Nephron progenitor cell (in vitro differentiated cells): ENCODE results near the gene WIPI1.

Experiments used
- DNase-seq: peaks from one replicate; pipeline ENCODE4 v3.0.0; 2021
- H3K27ac Mint-ChIP-seq: 2 replicates; pipeline ENCODE4 v1.8.0; 2021; ENCODE audit warnings: mild to moderate bottlenecking, moderate library complexity, mixed read lengths
- H3K27me3 Mint-ChIP-seq: 2 replicates; pipeline ENCODE4 v1.8.0; 2021; ENCODE audit warnings: mild to moderate bottlenecking, low read depth, mixed read lengths; ENCODE audit not compliant: poor library complexity
- H3K36me3 Mint-ChIP-seq: 2 replicates; pipeline ENCODE4 v1.8.0; 2021; ENCODE audit warnings: low read depth, mixed read lengths
- H3K4me1 Mint-ChIP-seq: 2 replicates; pipeline ENCODE4 v1.8.0; 2021; ENCODE audit warnings: mixed read lengths
- H3K4me3 Mint-ChIP-seq: 2 replicates; pipeline ENCODE4 v1.8.0; 2021; ENCODE audit warnings: mild to moderate bottlenecking, moderate library complexity, mixed read lengths
- H3K9me3 Mint-ChIP-seq: 2 replicates; pipeline ENCODE4 v1.8.0; 2021; ENCODE audit warnings: mild to moderate bottlenecking, moderate library complexity, mixed read lengths
- CTCF ChIP-seq: fragments of 200-600 bp; sonication (generic); IDR thresholded peaks from 2 replicates; pipeline ENCODE4 v1.5.0; 2021; ENCODE audit warnings: antibody characterized with exemption

The WIPI1 gene

GRCh38 chr17:68453991-68454665 is 3.2 kb downstream of the WIPI1 start:
- H3K36me3 Mint-ChIP-seq = peaks cover 16% of the 10 kb centered on the region
- DNase-seq = no peak
- no peak overlapping the region for H3K4me3 Mint-ChIP-seq
- H3K27me3 Mint-ChIP-seq = peaks cover 9% of the 10 kb centered on the region
- H3K4me1 Mint-ChIP-seq = peaks cover 63% of the 10 kb centered on the region
- H3K9me3 Mint-ChIP-seq = no peaks in the 10 kb centered on the region
- no peak overlapping the region for H3K27ac Mint-ChIP-seq
- TF ChIP-seq CTCF = no peak

GRCh38 chr17:68452724-68453290 is 4.5 kb downstream of the WIPI1 start:
- Mint-ChIP-seq H3K27ac (no peak overlapping the region), H3K4me1 (peaks cover 56% of the 10 kb centered on the region), H3K36me3 (peaks cover 16% of the 10 kb centered on the region), H3K27me3 (peaks cover 4% of the 10 kb centered on the region), H3K9me3 (no peaks in the 10 kb centered on the region), H3K4me3 (peak overlapping the region; percentile 1)
- DNase-seq = no peak
- TF ChIP-seq CTCF = no peak

- H3K9me3 Mint-ChIP-seq = no peaks in the 10 kb centered on the region
Observed at GRCh38 chr17:68451670-68452354, 5.5 kb downstream of the WIPI1 start.

GRCh38 chr17:68450801-68451200 is 6.5 kb downstream of the WIPI1 start:
- TF ChIP-seq CTCF = no peak
- Mint-ChIP-seq H3K9me3 (no peaks in the 10 kb centered on the region), H3K4me1 (peaks cover 43% of the 10 kb centered on the region), H3K36me3 (peaks cover 20% of the 10 kb centered on the region), H3K27me3 (peaks cover 5% of the 10 kb centered on the region), H3K4me3 (no peak overlapping the region), H3K27ac (no peak overlapping the region)
- no peak for DNase-seq

More at GRCh38 chr17:68451670-68452354, 5.5 kb downstream of the WIPI1 start:
- H3K4me1 Mint-ChIP-seq = peaks cover 53% of the 10 kb centered on the region
- DNase-seq = no peak
- peaks cover 16% of the 10 kb centered on the region for H3K36me3 Mint-ChIP-seq
- H3K4me3 Mint-ChIP-seq = no peak overlapping the region
- no peak for TF ChIP-seq CTCF
- H3K27ac Mint-ChIP-seq = no peak overlapping the region
- H3K27me3 Mint-ChIP-seq = peaks cover 5% of the 10 kb centered on the region

GRCh38 chr17:68450391-68450790 is 6.9 kb downstream of the WIPI1 start:
- Mint-ChIP-seq H3K4me1 (peaks cover 42% of the 10 kb centered on the region), H3K9me3 (no peaks in the 10 kb centered on the region), H3K4me3 (no peak overlapping the region), H3K27me3 (peaks cover 5% of the 10 kb centered on the region), H3K27ac (no peak overlapping the region), H3K36me3 (peaks cover 20% of the 10 kb centered on the region)
- TF ChIP-seq CTCF = no peak
- DNase-seq = no peak
